ENCODE results near the gene SPATA31D1. TPM values are rescaled to one million over a fixed set of nuclear protein-coding genes. Genes with fewer than 3 reads are reported as not detected.

Gene SPATA31D1
- total and polyA plus RNA-seq, 2 donors (not counting 1 experiment from before 2014, with no cell fraction given) = not detected

GRCh38 chr9:82010711-82011110 lies 22.1 kb downstream of the SPATA31D1 start:
- ChIA-PET POLR2A (no interaction called here), CTCF (no interaction called here)
- no peak overlapping the region for H2AFZ ChIP-seq (ENCODE audit: insufficient read depth, low read depth, low read length, poor library complexity, severe bottlenecking)
- intact Hi-C loops (cut with micrococcal nuclease) = no loop called here
- Mint-ChIP-seq H3K9me3 (ENCODE audit: insufficient read depth) (peaks cover 7% of the 10 kb centered on the region), H3K4me1 (no peaks in the 10 kb centered on the region), H3K27me3 (peaks cover 6% of the 10 kb centered on the region), H3K4me3 (no peak overlapping the region), H3K27ac (no peak overlapping the region)
- no peak for TF ChIP-seq EZH2 (IDR thresholded peaks at IDR 0.05; ENCODE audit: borderline replicate concordance, insufficient read depth, low read depth, low read length, poor library complexity, severe bottlenecking)
- TF ChIP-seq CTCF (IDR thresholded peaks at IDR 0.05) = no peak
- no peaks in the 10 kb centered on the region for H3K79me2 ChIP-seq (ENCODE audit: control insufficient read depth, insufficient read depth, low read length)
- no peak overlapping the region for H3K4me3 ChIP-seq (ENCODE audit: control extremely low read depth in 1 of 5, extremely low read depth in 1 of 5, insufficient read depth in 1 of 5, low read depth in 2 of 5, low read length in 4 of 5)
- H3K4me1 ChIP-seq (ENCODE audit: control insufficient read depth in 2 of 2, insufficient read depth in 2 of 2, low read length in 2 of 2) = no peaks in the 10 kb centered on the region
- no peak overlapping the region for H3K27ac ChIP-seq (ENCODE audit: low read length in 2 of 2)
- H4K20me1 ChIP-seq (ENCODE audit: control insufficient read depth, insufficient read depth, low read length, poor library complexity, severe bottlenecking) = no peaks in the 10 kb centered on the region
- no peak overlapping the region for H3K4me2 ChIP-seq (replicated peaks; ENCODE audit: low read depth, low read length, poor library complexity, severe bottlenecking)
- DNase-seq (no peak), ATAC-seq (ENCODE audit: low read depth) (no peak)
- no peak overlapping the region for H3K9ac ChIP-seq (ENCODE audit: low read length)
- no peaks in the 10 kb centered on the region for H3K27me3 ChIP-seq (replicated peaks in 1 of 4; ENCODE audit: control extremely low read depth in 1 of 4, control insufficient read depth in 3 of 4, insufficient read depth in 4 of 4, low read length in 3 of 4)
- peaks cover 3 to 6% (median 4%) of the 10 kb centered on the region in 3 donors for H3K9me3 ChIP-seq (ENCODE audit: control extremely low read depth in 1 of 3, control insufficient read depth in 2 of 3, insufficient read depth in 1 of 3, low read length in 2 of 3)
- no peaks in the 10 kb centered on the region for H3K36me3 ChIP-seq (replicated peaks in 1 of 2; ENCODE audit: control extremely low read depth in 1 of 2, control insufficient read depth in 1 of 2, extremely low read depth in 1 of 2, insufficient read depth in 2 of 2, low read length in 1 of 2)
- WGBS (ENCODE audit: insufficient coverage) = 100% methylated on average over 1 of the region's 1 CpG

- Histone ChIP-seq H3K36me3 (replicated peaks in 1 of 2; ENCODE audit: control extremely low read depth in 1 of 2, control insufficient read depth in 1 of 2, extremely low read depth in 1 of 2, insufficient read depth in 2 of 2, low read length in 1 of 2) (no peaks in the 10 kb centered on the region), H3K79me2 (ENCODE audit: control insufficient read depth, insufficient read depth, low read length) (no peaks in the 10 kb centered on the region), H3K9me3 (ENCODE audit: control extremely low read depth in 1 of 3, control insufficient read depth in 2 of 3, insufficient read depth in 1 of 3, low read length in 2 of 3) (peaks cover 3 to 6% (median 4%) of the 10 kb centered on the region in 3 donors), H3K27ac (ENCODE audit: low read length in 2 of 2) (no peak overlapping the region), H3K4me1 (ENCODE audit: control insufficient read depth in 2 of 2, insufficient read depth in 2 of 2, low read length in 2 of 2) (no peaks in the 10 kb centered on the region), H3K9ac (ENCODE audit: low read length) (no peak overlapping the region), H3K27me3 (replicated peaks in 1 of 4; ENCODE audit: control extremely low read depth in 1 of 4, control insufficient read depth in 3 of 4, insufficient read depth in 4 of 4, low read length in 3 of 4) (no peaks in the 10 kb centered on the region), H4K20me1 (ENCODE audit: control insufficient read depth, insufficient read depth, low read length, poor library complexity, severe bottlenecking) (no peaks in the 10 kb centered on the region), H3K4me3 (ENCODE audit: control extremely low read depth in 1 of 5, extremely low read depth in 1 of 5, insufficient read depth in 1 of 5, low read depth in 2 of 5, low read length in 4 of 5) (no peak overlapping the region), H2AFZ (ENCODE audit: insufficient read depth, low read depth, low read length, poor library complexity, severe bottlenecking) (no peak overlapping the region), H3K4me2 (replicated peaks; ENCODE audit: low read depth, low read length, poor library complexity, severe bottlenecking) (no peak overlapping the region)
- H3K9me3 Mint-ChIP-seq (ENCODE audit: insufficient read depth) = peaks cover 7% of the 10 kb centered on the region
- TF ChIP-seq CTCF (IDR thresholded peaks at IDR 0.05) (no peak), EZH2 (IDR thresholded peaks at IDR 0.05; ENCODE audit: borderline replicate concordance, insufficient read depth, low read depth, low read length, poor library complexity, severe bottlenecking) (no peak)
- H3K4me1 Mint-ChIP-seq = no peaks in the 10 kb centered on the region
- ChIA-PET POLR2A (no interaction called here), CTCF (no interaction called here)
- peaks cover 6% of the 10 kb centered on the region for H3K27me3 Mint-ChIP-seq
- DNase-seq (no peak), ATAC-seq (ENCODE audit: low read depth) (no peak)
- WGBS (ENCODE audit: insufficient coverage) = 100% methylated on average over 3 of the region's 3 CpGs
- no peak overlapping the region for H3K27ac Mint-ChIP-seq
- H3K4me3 Mint-ChIP-seq = no peak overlapping the region
- intact Hi-C loops (cut with micrococcal nuclease) = no loop called here
Observed at GRCh38 chr9:82011133-82011532, 22.6 kb downstream of the SPATA31D1 start.

Measured in B cell (primary cell).